DOHH2 (cell line): Measurements from ENCODE around the gene POLRMT.
"Not testable (repeated sequence)": the region's sequence is repeated elsewhere in the genome, so short reads cannot be mapped to it uniquely, and the experiment has no call there.

Source experiments
- CTCF ChIP-seq: fragments of 200-600 bp; sonication (generic); IDR thresholded peaks from one replicate; pipeline ENCODE4 v1.5.1; 2014; ENCODE audit warnings: antibody characterized with exemption, mild to moderate bottlenecking, low read depth, low read length; ENCODE audit not compliant: poor library complexity, severe bottlenecking
- EZH2phosphoT487 ChIP-seq: fragments of 200-600 bp; sonication (generic); IDR thresholded peaks from 2 replicates; pipeline ENCODE4 v1.6.1; 2017; ENCODE audit warnings: borderline replicate concordance, mild to moderate bottlenecking, antibody characterized with exemption, low read length, moderate library complexity, mixed read lengths

GRCh38 chr19:603302-603639, 30.1 kb downstream of the POLRMT start:
- not testable (repeated sequence) for TF ChIP-seq CTCF, EZH2phosphoT487
